ENCODE data around the gene EXOSC1. TPM values are rescaled to one million over a fixed set of nuclear protein-coding genes. Genes with fewer than 3 reads are reported as not detected.

Gene EXOSC1
- total and polyA plus RNA-seq, 2 donors (not counting 1 experiment from before 2014, with no cell fraction given), result 32.2 to 44.5 TPM

- ATAC-seq (ENCODE audit: low read depth), result no peak
- CTCF ChIA-PET, result interaction anchor here (2.8 kb wide), 1 partner anchor 39 kb away, joined by 5 read pairs; no protein-coding TSS in a partner anchor
- no peak overlapping the region for H3K27ac ChIP-seq (ENCODE audit: low read length in 2 of 2)
- 40% methylated on average over 1 of the region's 1 CpG for WGBS (ENCODE audit: insufficient coverage)
- Mint-ChIP-seq H3K27me3 (no peaks in the 10 kb centered on the region), H3K4me3 (peak overlapping the region; percentile 99), H3K9me3 (ENCODE audit: insufficient read depth) (no peaks in the 10 kb centered on the region), H3K27ac (no peak overlapping the region), H3K4me1 (peaks cover 39% of the 10 kb centered on the region)
- POLR2A ChIA-PET, result no interaction called here
- intact Hi-C loops (cut with micrococcal nuclease), result loop anchor here (2.0 kb wide), 1 partner anchor 189 kb away; the partner anchor contains the start of gene MORN4
- H3K9me3 ChIP-seq (ENCODE audit: control extremely low read depth in 1 of 3, control insufficient read depth in 2 of 3, insufficient read depth in 1 of 3, low read length in 2 of 3), result no peaks in the 10 kb centered on the region
- peaks cover 18 to 26% of the 10 kb centered on the region in 2 donors for H3K4me1 ChIP-seq (ENCODE audit: control insufficient read depth in 2 of 2, insufficient read depth in 2 of 2, low read length in 2 of 2)
- H3K36me3 ChIP-seq (replicated peaks in 1 of 2; ENCODE audit: control extremely low read depth in 1 of 2, control insufficient read depth in 1 of 2, extremely low read depth in 1 of 2, insufficient read depth in 2 of 2, low read length in 1 of 2), result peaks cover 0 to 23% of the 10 kb centered on the region in 2 experiments
- H3K9ac ChIP-seq (ENCODE audit: low read length), result no peak overlapping the region
- no peak for DNase-seq
- TF ChIP-seq, protein P1, sequence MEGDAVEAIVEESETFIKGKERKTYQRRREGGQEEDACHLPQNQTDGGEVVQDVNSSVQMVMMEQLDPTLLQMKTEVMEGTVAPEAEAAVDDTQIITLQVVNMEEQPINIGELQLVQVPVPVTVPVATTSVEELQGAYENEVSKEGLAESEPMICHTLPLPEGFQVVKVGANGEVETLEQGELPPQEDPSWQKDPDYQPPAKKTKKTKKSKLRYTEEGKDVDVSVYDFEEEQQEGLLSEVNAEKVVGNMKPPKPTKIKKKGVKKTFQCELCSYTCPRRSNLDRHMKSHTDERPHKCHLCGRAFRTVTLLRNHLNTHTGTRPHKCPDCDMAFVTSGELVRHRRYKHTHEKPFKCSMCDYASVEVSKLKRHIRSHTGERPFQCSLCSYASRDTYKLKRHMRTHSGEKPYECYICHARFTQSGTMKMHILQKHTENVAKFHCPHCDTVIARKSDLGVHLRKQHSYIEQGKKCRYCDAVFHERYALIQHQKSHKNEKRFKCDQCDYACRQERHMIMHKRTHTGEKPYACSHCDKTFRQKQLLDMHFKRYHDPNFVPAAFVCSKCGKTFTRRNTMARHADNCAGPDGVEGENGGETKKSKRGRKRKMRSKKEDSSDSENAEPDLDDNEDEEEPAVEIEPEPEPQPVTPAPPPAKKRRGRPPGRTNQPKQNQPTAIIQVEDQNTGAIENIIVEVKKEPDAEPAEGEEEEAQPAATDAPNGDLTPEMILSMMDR (IDR thresholded peaks at IDR 0.05), result no peak
- no peak for TF ChIP-seq EZH2 (IDR thresholded peaks at IDR 0.05; ENCODE audit: borderline replicate concordance, insufficient read depth, low read depth, low read length, poor library complexity, severe bottlenecking)
- no peaks in the 10 kb centered on the region for H4K20me1 ChIP-seq (ENCODE audit: control insufficient read depth, insufficient read depth, low read length, poor library complexity, severe bottlenecking)
- no peak overlapping the region for H2AFZ ChIP-seq (ENCODE audit: insufficient read depth, low read depth, low read length, poor library complexity, severe bottlenecking)
- no peak overlapping the region for H3K4me3 ChIP-seq (ENCODE audit: control extremely low read depth in 1 of 5, extremely low read depth in 1 of 5, insufficient read depth in 1 of 5, low read depth in 2 of 5, low read length in 4 of 5)
- H3K79me2 ChIP-seq (ENCODE audit: control insufficient read depth, insufficient read depth, low read length), result peaks cover 61% of the 10 kb centered on the region
- no peak overlapping the region for H3K4me2 ChIP-seq (replicated peaks; ENCODE audit: low read depth, low read length, poor library complexity, severe bottlenecking)
- no peaks in the 10 kb centered on the region for H3K27me3 ChIP-seq (replicated peaks in 1 of 4; ENCODE audit: control extremely low read depth in 1 of 4, control insufficient read depth in 3 of 4, insufficient read depth in 4 of 4, low read length in 3 of 4)
Measured at GRCh38 chr10:97444212-97444611, 1.6 kb downstream of the EXOSC1 start.

GRCh38 chr10:97442277-97442676 lies 3.5 kb downstream of the EXOSC1 start:
- Mint-ChIP-seq H3K9me3 (ENCODE audit: insufficient read depth) (no peaks in the 10 kb centered on the region), H3K4me3 (no peak overlapping the region), H3K4me1 (peaks cover 31% of the 10 kb centered on the region), H3K27me3 (no peaks in the 10 kb centered on the region), H3K27ac (no peak overlapping the region)
- POLR2A ChIA-PET, result no interaction called here
- ATAC-seq (ENCODE audit: low read depth) (no peak), DNase-seq (no peak)
- 100% methylated on average over 1 of the region's 1 CpG for WGBS (ENCODE audit: insufficient coverage)
- CTCF ChIA-PET, result interaction anchor here (0.9 kb wide), 1 partner anchor 14 kb away, joined by 3 read pairs; no protein-coding TSS in a partner anchor
- H3K9me3 ChIP-seq (ENCODE audit: control extremely low read depth in 1 of 3, control insufficient read depth in 2 of 3, insufficient read depth in 1 of 3, low read length in 2 of 3), result no peaks in the 10 kb centered on the region
- no peak overlapping the region for H3K9ac ChIP-seq (ENCODE audit: low read length)
- intact Hi-C loops (cut with micrococcal nuclease), result no loop called here
- H3K4me3 ChIP-seq (ENCODE audit: control extremely low read depth in 1 of 5, extremely low read depth in 1 of 5, insufficient read depth in 1 of 5, low read depth in 2 of 5, low read length in 4 of 5), result no peak overlapping the region
- H3K36me3 ChIP-seq (replicated peaks in 1 of 2; ENCODE audit: control extremely low read depth in 1 of 2, control insufficient read depth in 1 of 2, extremely low read depth in 1 of 2, insufficient read depth in 2 of 2, low read length in 1 of 2), result peaks cover 0 to 33% of the 10 kb centered on the region in 2 experiments
- no peak overlapping the region for H3K27ac ChIP-seq (ENCODE audit: low read length in 2 of 2)
- H3K4me2 ChIP-seq (replicated peaks; ENCODE audit: low read depth, low read length, poor library complexity, severe bottlenecking), result no peak overlapping the region
- H3K79me2 ChIP-seq (ENCODE audit: control insufficient read depth, insufficient read depth, low read length), result peaks cover 42% of the 10 kb centered on the region
- no peak overlapping the region for H2AFZ ChIP-seq (ENCODE audit: insufficient read depth, low read depth, low read length, poor library complexity, severe bottlenecking)
- H4K20me1 ChIP-seq (ENCODE audit: control insufficient read depth, insufficient read depth, low read length, poor library complexity, severe bottlenecking), result no peaks in the 10 kb centered on the region
- H3K27me3 ChIP-seq (replicated peaks in 1 of 4; ENCODE audit: control extremely low read depth in 1 of 4, control insufficient read depth in 3 of 4, insufficient read depth in 4 of 4, low read length in 3 of 4), result no peaks in the 10 kb centered on the region
- H3K4me1 ChIP-seq (ENCODE audit: control insufficient read depth in 2 of 2, insufficient read depth in 2 of 2, low read length in 2 of 2), result peaks cover 17 to 25% of the 10 kb centered on the region in 2 donors
- no peak for TF ChIP-seq EZH2 (IDR thresholded peaks at IDR 0.05; ENCODE audit: borderline replicate concordance, insufficient read depth, low read depth, low read length, poor library complexity, severe bottlenecking)
- TF ChIP-seq, protein P1 (IDR thresholded peaks at IDR 0.05), result no peak
